HepG2 (cell line): ENCODE results near the gene AKTIP. TPM values are rescaled to one million over a fixed set of nuclear protein-coding genes. Genes with fewer than 3 reads are reported as not detected.

Experiments used
- ELF3 ChIP-seq: IDR thresholded peaks from 2 replicates; pipeline ENCODE4 v1.6.1; 2016; ENCODE audit warnings: missing genetic modification reagents, missing compliant biosample characterization
- NCOA1 ChIP-seq: sonication (generic); formaldehyde crosslinking; IDR thresholded peaks from 2 replicates; pipeline ENCODE4 v1.9.0; 2021; ENCODE audit warnings: missing genetic modification reagents
- NR2C2 ChIP-seq: sonication (generic); formaldehyde crosslinking; IDR thresholded peaks from 2 replicates; pipeline ENCODE4 v1.4.0; 2020; ENCODE audit warnings: missing genetic modification reagents, mild to moderate bottlenecking, moderate library complexity, borderline replicate concordance
- RAD21 ChIP-seq: fragments of 450-650 bp; formaldehyde crosslinking; IDR thresholded peaks from 2 replicates; pipeline ENCODE4 v1.5.0; 2020; ENCODE audit warnings: mild to moderate bottlenecking
- SALL1 ChIP-seq: sonication (generic); formaldehyde crosslinking; IDR thresholded peaks from 2 replicates; pipeline ENCODE4 v1.8.0; 2022; ENCODE audit warnings: mild to moderate bottlenecking, missing genetic modification reagents
- STAT5B ChIP-seq: sonication (generic); formaldehyde crosslinking; IDR thresholded peaks from 2 replicates; pipeline ENCODE4 v1.4.0; 2020; ENCODE audit warnings: missing genetic modification reagents
- ZFP41 ChIP-seq: sonication (generic); formaldehyde crosslinking; IDR thresholded peaks from 2 replicates; pipeline ENCODE4 v1.4.0; 2020; ENCODE audit warnings: mild to moderate bottlenecking, missing genetic modification reagents, borderline replicate concordance
- ZNF337 ChIP-seq: sonication (generic); formaldehyde crosslinking; IDR thresholded peaks from 2 replicates; pipeline ENCODE4 v1.5.1; 2020; ENCODE audit warnings: missing genetic modification reagents, low read depth, mild to moderate bottlenecking, borderline replicate concordance
- polyA plus RNA-seq, 8 experiments: library from polyadenylated mRNA; depleted of rRNA in 3 of 8; stranded (reverse) in 7 of 8; unstranded in 1 of 8; fragments of >200 nt; fragmentation: Illumina TruSeq in 4 of 8; extraction: Trizol in 4 of 8; gene quantifications; 2 replicates each; pipeline versions ENCODE4 v1.2.1 to v1.2.3, GENCODE V29; 2011 to 2016; ENCODE audit warnings: low read depth in 4 of 8, missing spikeins in 1 of 8, mixed read lengths in 1 of 8; ENCODE audit not compliant: insufficient read depth in 1 of 8
- total RNA-seq, 5 experiments: library from RNA; depleted of rRNA; stranded (reverse); fragments of >200 nt; fragmentation: Illumina TruSeq; extraction: Trizol; gene quantifications; 2 replicates each; pipeline ENCODE4 v1.2.3, GENCODE V29; 2016; ENCODE audit warnings: low read depth in 1 of 5
- TF ChIP-seq, protein P1 (sequence below): sonication (generic); formaldehyde crosslinking; IDR thresholded peaks from 2 replicates; pipeline ENCODE4 v1.5.1; 2020; ENCODE audit warnings: mild to moderate bottlenecking, missing genetic modification reagents, borderline replicate concordance
- TF ChIP-seq, protein P2 (sequence below), 2 experiments: sonication (generic) in 1 of 2; formaldehyde crosslinking in 1 of 2; IDR thresholded peaks; 2 replicates each; pipeline versions ENCODE4 v1.4.0 to v1.6.1; 2016 to 2020; ENCODE audit warnings: borderline replicate concordance in 1 of 2, low read depth in 1 of 2, mild to moderate bottlenecking in 1 of 2, missing genetic modification reagents in 1 of 2
- TF ChIP-seq, protein P3 (sequence below): sonication (generic); formaldehyde crosslinking; IDR thresholded peaks from 2 replicates; pipeline ENCODE4 v1.5.0; 2020; ENCODE audit warnings: missing genetic modification reagents
- TF ChIP-seq, protein P4 (sequence below): IDR thresholded peaks from 2 replicates; pipeline ENCODE4 v1.6.1; 2016; ENCODE audit warnings: low read depth, borderline replicate concordance
- TF ChIP-seq, protein P5 (sequence below): sonication (generic); formaldehyde crosslinking; IDR thresholded peaks from 2 replicates; pipeline ENCODE4 v1.8.0; 2022; ENCODE audit warnings: mild to moderate bottlenecking, missing genetic modification reagents, moderate library complexity

The AKTIP gene
- total and polyA plus RNA-seq, 2 of the 13 experiments (the other 11 are each of a cell fraction or from before 2014, with no cell fraction given) = 28.8 to 49.0 TPM

DNA sequence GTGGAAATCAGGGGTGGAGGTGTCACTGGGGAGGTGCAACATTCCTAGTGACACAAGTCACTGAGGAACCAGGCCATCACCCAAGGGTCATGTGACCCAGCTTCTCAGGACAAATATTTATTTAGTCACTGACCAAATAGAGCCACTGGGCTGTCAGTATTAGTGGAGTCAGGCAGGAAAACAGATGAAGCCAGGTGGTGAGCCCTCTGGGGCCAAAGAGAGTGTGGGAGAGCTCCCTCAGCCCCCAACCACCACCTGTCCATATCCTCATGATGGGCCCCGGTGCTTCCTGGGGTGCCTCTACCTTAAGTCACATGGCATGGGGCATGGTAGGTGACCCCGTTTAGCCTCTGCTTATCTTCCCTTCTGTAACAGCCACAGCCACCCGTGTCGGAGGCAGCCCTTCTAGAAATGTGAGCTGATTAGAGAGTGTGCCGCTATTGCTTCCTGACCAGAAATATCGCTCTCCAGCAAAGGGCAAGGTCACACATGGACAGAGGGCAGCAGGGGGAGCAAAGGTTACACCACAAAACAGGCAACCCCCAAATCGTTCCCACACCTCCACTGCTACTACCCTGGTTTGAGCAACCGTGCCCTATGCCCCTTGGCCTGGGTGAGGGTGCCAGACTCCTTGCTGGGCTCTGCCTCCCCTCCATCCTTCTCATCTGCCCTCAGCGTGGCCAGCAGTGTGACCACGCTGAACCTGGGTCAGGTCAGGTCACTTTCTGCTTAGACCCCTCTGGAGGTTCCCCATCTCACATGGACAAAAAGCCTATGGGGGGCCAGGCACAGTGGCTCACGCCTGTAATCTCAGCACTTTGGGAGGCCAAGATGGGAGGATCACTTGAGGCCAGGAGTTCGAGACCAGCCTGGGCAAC is 8.6 kb upstream of the AKTIP start (continued):
- TF ChIP-seq, protein P1, sequence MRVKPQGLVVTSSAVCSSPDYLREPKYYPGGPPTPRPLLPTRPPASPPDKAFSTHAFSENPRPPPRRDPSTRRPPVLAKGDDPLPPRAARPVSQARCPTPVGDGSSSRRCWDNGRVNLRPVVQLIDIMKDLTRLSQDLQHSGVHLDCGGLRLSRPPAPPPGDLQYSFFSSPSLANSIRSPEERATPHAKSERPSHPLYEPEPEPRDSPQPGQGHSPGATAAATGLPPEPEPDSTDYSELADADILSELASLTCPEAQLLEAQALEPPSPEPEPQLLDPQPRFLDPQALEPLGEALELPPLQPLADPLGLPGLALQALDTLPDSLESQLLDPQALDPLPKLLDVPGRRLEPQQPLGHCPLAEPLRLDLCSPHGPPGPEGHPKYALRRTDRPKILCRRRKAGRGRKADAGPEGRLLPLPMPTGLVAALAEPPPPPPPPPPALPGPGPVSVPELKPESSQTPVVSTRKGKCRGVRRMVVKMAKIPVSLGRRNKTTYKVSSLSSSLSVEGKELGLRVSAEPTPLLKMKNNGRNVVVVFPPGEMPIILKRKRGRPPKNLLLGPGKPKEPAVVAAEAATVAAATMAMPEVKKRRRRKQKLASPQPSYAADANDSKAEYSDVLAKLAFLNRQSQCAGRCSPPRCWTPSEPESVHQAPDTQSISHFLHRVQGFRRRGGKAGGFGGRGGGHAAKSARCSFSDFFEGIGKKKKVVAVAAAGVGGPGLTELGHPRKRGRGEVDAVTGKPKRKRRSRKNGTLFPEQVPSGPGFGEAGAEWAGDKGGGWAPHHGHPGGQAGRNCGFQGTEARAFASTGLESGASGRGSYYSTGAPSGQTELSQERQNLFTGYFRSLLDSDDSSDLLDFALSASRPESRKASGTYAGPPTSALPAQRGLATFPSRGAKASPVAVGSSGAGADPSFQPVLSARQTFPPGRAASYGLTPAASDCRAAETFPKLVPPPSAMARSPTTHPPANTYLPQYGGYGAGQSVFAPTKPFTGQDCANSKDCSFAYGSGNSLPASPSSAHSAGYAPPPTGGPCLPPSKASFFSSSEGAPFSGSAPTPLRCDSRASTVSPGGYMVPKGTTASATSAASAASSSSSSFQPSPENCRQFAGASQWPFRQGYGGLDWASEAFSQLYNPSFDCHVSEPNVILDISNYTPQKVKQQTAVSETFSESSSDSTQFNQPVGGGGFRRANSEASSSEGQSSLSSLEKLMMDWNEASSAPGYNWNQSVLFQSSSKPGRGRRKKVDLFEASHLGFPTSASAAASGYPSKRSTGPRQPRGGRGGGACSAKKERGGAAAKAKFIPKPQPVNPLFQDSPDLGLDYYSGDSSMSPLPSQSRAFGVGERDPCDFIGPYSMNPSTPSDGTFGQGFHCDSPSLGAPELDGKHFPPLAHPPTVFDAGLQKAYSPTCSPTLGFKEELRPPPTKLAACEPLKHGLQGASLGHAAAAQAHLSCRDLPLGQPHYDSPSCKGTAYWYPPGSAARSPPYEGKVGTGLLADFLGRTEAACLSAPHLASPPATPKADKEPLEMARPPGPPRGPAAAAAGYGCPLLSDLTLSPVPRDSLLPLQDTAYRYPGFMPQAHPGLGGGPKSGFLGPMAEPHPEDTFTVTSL (CRISPR knock-in tag) = peak; percentile 94
- TF ChIP-seq, protein P2, sequence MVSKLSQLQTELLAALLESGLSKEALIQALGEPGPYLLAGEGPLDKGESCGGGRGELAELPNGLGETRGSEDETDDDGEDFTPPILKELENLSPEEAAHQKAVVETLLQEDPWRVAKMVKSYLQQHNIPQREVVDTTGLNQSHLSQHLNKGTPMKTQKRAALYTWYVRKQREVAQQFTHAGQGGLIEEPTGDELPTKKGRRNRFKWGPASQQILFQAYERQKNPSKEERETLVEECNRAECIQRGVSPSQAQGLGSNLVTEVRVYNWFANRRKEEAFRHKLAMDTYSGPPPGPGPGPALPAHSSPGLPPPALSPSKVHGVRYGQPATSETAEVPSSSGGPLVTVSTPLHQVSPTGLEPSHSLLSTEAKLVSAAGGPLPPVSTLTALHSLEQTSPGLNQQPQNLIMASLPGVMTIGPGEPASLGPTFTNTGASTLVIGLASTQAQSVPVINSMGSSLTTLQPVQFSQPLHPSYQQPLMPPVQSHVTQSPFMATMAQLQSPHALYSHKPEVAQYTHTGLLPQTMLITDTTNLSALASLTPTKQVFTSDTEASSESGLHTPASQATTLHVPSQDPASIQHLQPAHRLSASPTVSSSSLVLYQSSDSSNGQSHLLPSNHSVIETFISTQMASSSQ (IDR thresholded peaks at IDR 0.05; ENCODE audit: low read depth) = no peak; the same call in none of the 2 replicates
- TF ChIP-seq, protein P2 (CRISPR knock-in tag; IDR thresholded peaks at IDR 0.05; ENCODE audit: borderline replicate concordance) = no peak
- TF ChIP-seq NR2C2 (CRISPR knock-in tag) (peak; percentile 93), ZNF337 (no peak), SALL1 (CRISPR knock-in tag) (peak; percentile 90; the same call in 1 of the 2 replicates), RAD21 (no peak), ELF3 (CRISPR knock-in tag) (peak; percentile 51), ZFP41 (CRISPR knock-in tag) (no peak), NCOA1 (no peak), STAT5B (CRISPR knock-in tag) (no peak)
- TF ChIP-seq, protein P3, sequence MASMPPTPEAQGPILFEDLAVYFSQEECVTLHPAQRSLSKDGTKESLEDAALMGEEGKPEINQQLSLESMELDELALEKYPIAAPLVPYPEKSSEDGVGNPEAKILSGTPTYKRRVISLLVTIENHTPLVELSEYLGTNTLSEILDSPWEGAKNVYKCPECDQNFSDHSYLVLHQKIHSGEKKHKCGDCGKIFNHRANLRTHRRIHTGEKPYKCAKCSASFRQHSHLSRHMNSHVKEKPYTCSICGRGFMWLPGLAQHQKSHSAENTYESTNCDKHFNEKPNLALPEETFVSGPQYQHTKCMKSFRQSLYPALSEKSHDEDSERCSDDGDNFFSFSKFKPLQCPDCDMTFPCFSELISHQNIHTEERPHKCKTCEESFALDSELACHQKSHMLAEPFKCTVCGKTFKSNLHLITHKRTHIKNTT (CRISPR knock-in tag) = no peak
- TF ChIP-seq, protein P4, sequence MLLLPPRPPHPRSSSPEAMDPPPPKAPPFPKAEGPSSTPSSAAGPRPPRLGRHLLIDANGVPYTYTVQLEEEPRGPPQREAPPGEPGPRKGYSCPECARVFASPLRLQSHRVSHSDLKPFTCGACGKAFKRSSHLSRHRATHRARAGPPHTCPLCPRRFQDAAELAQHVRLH (CRISPR knock-in tag) = peak; percentile 52
- TF ChIP-seq, protein P5, sequence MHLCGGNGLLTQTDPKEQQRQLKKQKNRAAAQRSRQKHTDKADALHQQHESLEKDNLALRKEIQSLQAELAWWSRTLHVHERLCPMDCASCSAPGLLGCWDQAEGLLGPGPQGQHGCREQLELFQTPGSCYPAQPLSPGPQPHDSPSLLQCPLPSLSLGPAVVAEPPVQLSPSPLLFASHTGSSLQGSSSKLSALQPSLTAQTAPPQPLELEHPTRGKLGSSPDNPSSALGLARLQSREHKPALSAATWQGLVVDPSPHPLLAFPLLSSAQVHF (CRISPR knock-in tag) = no peak
